ENCODE measurements around the gene SP100. TPM values are rescaled to one million over a fixed set of nuclear protein-coding genes. Genes with fewer than 3 reads are reported as not detected.

SP100 gene
- total RNA-seq, 2 donors from 2014 or later = 66.5 to 80.1 TPM

DNA sequence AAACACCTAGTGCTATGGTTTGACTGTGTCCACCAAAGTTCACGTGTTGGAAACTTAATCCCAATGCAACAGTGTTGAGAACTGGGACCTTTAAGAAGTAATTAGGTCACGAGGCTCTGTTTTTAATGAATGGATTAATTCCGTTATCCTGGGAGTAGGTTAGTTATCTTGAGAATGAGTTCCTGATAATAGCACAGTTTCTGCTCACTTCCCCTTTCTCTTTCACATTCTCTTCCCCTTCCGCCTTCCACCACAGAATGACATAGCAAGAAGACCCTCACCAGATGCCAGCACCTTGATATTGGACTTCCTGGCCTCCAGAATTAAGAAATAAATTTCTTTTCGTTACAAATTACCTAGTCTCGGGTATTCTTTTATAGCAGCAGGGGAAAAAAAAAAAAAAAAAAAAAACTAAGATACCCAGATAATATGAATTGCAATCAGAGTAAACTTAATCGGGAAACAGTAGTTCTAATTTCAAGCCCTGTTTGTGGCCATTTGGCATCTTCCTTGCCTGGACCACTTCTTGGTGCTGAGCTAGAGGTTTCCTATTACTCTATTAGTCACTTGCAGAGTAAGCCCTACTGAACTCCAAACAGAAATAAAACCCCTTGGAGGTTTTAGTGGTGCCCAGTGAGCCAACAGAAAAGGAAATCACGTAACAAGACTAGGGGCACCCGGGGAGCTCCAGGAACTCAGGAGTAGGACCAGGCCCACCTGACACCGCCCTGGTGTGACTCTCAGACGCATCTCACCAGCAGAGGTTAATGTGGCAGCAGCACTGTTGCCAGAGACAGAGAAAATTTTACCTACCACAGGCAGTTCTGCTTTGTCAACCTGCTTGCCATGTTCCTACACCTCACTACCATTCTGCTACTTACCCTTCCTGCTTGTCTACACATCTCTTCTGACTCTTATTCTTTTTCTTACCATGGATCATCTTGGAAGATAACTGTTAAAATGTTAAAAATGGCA lies 149.1 kb downstream of the SP100 start:
- Histone ChIP-seq H3K9me3 (no peaks in the 10 kb centered on the region), H3K36me3 (no peaks in the 10 kb centered on the region), H3K27ac (no peak overlapping the region), H3K4me1 (no peaks in the 10 kb centered on the region), H3K27me3 (no peaks in the 10 kb centered on the region), H3K4me3 (no peak overlapping the region)
- TF ChIP-seq CTCF (IDR thresholded peaks at IDR 0.05) = no peak
- no peak for DNase-seq (ENCODE audit: low spot score)

DNA sequence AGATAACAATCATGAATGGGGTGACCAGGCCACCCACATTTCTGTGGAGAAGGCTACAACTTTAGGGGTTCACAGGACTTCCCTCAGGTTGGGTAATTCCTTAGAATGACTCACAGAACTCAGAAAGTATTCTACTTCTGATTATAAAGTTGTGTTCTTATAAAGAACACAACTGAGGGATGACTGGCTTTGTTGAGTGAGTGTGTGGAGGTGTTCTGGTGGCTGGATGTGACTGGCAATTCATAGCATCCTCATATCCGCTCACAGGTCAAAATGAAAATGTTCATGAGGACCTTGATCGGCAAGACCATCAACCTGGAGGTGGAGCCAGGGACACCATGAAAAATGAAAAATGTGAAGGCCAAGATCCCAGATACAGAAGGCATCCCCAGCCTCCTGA lies 153.3 kb downstream of the SP100 start:
- Histone ChIP-seq H3K9me3 (peaks cover 0 to 10% of the 10 kb centered on the region in 2 donors), H3K27ac (no peak overlapping the region), H3K4me1 (no peaks in the 10 kb centered on the region), H3K36me3 (no peaks in the 10 kb centered on the region), H3K4me3 (no peak overlapping the region), H3K27me3 (no peaks in the 10 kb centered on the region)
- no peak for TF ChIP-seq CTCF (IDR thresholded peaks at IDR 0.05)
- no peak for DNase-seq (ENCODE audit: low spot score)

- H3K27ac ChIP-seq = no peak overlapping the region
- no peak for TF ChIP-seq CTCF (IDR thresholded peaks at IDR 0.05)
These were observed 155.0 kb downstream of the SP100 start for GRCh38 chr2:230570987-230571386.

GRCh38 chr2:230575642-230576324 lies 159.8 kb downstream of the SP100 start:
- TF ChIP-seq CTCF (IDR thresholded peaks at IDR 0.05) = no peak
- H3K4me3 ChIP-seq = no peak overlapping the region
- no peak overlapping the region for H3K27ac ChIP-seq
- H3K4me1 ChIP-seq = no peaks in the 10 kb centered on the region
- no peaks in the 10 kb centered on the region for H3K27me3 ChIP-seq
- H3K36me3 ChIP-seq = no peaks in the 10 kb centered on the region
- H3K9me3 ChIP-seq = peaks cover 0 to 10% of the 10 kb centered on the region in 2 donors
- DNase-seq (ENCODE audit: low spot score) = no peak

More at GRCh38 chr2:230570987-230571386, 155.0 kb downstream of the SP100 start:
- DNase-seq (ENCODE audit: low spot score) = no peak
- no peaks in the 10 kb centered on the region for H3K27me3 ChIP-seq
- H3K4me3 ChIP-seq = no peak overlapping the region
- no peaks in the 10 kb centered on the region for H3K4me1 ChIP-seq
- no peaks in the 10 kb centered on the region for H3K36me3 ChIP-seq
- peaks cover 0 to 10% of the 10 kb centered on the region in 2 donors for H3K9me3 ChIP-seq

DNA sequence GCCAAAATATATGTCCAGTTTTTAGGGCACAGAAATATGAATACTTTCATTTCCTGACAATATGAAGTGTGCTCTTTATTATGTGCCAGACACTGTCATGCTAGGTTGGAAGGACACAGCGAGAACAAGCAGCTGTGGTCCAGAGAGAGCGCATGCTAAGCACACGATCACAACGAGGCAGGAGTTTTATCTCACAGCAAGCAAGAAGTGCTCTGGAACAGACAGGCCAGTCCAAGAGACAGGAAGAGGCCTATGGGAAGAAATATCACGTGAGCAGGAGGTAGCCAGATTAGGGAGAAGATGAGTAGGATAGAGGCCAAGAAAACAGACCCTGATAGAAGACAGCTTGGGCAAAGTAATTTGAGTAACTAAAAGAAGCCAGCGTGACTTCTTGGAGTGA lies 161.1 kb downstream of the SP100 start:
- H3K4me1 ChIP-seq = no peaks in the 10 kb centered on the region
- peaks cover 0 to 10% of the 10 kb centered on the region in 2 donors for H3K9me3 ChIP-seq
- no peaks in the 10 kb centered on the region for H3K27me3 ChIP-seq
- no peak for TF ChIP-seq CTCF (IDR thresholded peaks at IDR 0.05)
- no peak overlapping the region for H3K27ac ChIP-seq
- DNase-seq (ENCODE audit: low spot score) = no peak
- no peak overlapping the region for H3K4me3 ChIP-seq
- no peaks in the 10 kb centered on the region for H3K36me3 ChIP-seq

All from right atrium auricular region (tissue), 2 donors.